ENCODE measurements around the gene TTLL4.

The TTLL4 gene, protein sequence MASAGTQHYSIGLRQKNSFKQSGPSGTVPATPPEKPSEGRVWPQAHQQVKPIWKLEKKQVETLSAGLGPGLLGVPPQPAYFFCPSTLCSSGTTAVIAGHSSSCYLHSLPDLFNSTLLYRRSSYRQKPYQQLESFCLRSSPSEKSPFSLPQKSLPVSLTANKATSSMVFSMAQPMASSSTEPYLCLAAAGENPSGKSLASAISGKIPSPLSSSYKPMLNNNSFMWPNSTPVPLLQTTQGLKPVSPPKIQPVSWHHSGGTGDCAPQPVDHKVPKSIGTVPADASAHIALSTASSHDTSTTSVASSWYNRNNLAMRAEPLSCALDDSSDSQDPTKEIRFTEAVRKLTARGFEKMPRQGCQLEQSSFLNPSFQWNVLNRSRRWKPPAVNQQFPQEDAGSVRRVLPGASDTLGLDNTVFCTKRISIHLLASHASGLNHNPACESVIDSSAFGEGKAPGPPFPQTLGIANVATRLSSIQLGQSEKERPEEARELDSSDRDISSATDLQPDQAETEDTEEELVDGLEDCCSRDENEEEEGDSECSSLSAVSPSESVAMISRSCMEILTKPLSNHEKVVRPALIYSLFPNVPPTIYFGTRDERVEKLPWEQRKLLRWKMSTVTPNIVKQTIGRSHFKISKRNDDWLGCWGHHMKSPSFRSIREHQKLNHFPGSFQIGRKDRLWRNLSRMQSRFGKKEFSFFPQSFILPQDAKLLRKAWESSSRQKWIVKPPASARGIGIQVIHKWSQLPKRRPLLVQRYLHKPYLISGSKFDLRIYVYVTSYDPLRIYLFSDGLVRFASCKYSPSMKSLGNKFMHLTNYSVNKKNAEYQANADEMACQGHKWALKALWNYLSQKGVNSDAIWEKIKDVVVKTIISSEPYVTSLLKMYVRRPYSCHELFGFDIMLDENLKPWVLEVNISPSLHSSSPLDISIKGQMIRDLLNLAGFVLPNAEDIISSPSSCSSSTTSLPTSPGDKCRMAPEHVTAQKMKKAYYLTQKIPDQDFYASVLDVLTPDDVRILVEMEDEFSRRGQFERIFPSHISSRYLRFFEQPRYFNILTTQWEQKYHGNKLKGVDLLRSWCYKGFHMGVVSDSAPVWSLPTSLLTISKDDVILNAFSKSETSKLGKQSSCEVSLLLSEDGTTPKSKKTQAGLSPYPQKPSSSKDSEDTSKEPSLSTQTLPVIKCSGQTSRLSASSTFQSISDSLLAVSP

DNA sequence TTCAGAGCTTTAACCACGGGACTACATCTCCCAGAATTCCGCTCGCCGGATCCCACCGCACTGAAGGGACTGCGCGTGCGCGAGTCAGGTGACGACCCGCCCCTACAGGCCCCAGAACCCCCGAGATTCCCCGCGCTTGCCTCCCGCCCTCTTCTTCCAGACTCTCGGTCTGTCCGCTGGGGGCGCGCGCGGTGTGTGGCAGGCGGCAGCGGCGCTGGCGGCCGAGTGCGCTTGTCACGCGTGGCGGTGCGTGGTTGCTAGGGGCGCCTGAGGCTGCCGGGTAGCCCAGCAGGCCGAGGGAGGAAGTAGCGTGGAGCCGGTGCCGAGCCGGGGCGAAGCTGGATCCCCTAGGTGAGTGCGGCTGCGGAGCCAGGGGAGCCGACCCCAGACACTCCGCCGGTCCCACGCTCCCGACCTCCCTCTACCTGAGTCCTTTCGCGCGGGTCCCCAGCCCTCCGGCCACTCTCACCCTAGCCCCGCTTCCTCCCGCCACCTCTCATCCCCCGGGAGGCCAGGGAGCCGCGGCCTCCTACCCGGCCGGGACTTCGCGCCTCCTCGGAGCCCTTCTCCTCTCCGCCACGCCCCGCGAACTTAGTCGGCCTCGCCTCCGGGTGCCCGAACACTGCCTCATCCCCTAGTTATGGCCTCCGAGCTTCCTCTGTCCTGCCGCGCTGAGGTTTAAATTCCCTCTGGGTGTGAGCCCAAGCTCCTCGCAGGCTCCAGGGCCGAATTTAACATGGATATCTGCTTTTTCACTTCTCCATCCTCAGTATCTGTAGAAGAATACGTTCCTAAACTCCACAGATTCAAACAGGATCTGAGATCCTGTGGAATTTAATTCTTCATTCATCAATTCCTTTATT lies at the start of gene TTLL4:
Gene TTLL4, plus strand, starts transcription at position 149 of the 863 bp plus-strand sequence. CDS start 26,842 bp downstream, outside the sequence.
- peak; percentile 98 for DNase-seq

DNA sequence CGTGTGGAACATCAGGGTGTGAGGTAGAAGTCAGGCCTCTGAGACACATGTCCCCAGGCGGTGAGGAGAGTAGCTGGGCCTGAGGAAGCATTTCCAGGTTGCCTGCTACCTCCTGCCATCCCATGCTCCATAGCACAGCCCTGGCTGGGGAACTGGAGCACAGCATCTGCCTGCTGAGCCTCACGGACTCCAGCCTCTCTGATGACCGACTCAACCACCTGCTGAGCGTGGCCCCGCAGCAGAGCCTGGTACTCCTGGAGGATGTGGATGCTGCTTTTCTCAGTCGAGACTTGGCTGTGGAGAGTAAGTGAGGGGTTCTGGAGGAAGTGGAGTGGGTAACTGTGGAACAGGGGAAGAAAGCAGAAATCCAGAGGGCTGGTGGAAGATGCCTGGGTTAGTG lies 48.3 kb upstream of the TTLL4 start:
- no peak for DNase-seq

DNA sequence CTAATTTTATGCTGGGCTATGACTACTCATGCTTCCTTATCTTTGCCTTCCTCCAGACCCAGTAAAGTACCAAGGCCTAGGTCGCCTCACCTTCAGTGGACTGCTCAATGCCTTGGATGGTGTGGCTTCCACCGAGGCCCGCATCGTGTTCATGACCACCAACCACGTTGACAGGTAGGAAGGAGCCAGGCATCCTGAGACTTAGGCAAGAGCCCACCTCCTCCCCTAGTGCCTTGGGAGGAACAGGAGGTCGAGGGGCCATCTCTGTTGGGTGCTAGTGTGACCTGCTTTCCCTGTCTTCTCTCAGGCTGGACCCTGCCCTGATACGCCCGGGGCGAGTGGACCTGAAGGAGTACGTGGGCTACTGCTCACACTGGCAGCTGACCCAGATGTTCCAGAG lies 47.8 kb upstream of the TTLL4 start:
- no peak for DNase-seq

DNA sequence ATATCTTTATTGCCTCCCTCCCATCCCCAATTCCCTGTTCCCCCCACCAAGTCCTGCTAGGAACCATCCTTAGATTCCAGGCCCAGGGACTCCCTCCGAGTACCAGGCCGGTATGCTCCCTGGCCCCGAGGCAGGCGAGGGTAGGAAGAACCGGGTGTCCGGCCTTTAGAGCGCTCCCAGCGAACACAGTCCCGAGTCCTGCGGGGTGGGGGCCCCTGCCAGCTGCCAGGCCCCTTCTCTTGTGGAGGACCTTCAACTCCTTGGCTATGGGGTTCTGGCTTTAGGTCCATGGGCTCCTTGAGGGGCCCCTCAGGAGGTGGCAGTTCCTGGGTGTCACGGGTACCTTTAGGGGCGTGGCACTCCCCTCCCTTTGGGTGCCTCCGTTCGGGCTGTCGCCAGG lies 46.7 kb upstream of the TTLL4 start:
- no peak for DNase-seq

DNA sequence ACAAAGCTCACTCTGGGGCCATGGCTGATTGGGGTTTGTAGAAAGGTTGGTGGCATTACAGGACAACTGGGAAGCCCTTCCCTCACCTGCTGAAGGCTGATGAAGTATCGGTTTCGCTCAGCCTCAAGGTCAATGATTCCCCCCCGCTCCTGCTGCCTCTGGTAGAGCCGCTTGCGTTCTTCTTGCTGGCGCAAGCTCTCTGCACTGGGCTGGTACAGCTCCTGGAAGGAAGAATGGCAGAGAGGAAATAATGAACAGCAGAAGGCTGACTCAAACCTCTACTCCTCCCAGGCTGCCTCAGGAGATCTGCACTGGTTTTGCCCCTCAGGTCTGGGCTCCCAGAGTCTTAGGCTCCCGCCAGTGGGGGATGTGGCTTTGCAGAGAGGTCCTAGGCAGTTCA lies 46.0 kb upstream of the TTLL4 start:
- no peak for DNase-seq

DNA sequence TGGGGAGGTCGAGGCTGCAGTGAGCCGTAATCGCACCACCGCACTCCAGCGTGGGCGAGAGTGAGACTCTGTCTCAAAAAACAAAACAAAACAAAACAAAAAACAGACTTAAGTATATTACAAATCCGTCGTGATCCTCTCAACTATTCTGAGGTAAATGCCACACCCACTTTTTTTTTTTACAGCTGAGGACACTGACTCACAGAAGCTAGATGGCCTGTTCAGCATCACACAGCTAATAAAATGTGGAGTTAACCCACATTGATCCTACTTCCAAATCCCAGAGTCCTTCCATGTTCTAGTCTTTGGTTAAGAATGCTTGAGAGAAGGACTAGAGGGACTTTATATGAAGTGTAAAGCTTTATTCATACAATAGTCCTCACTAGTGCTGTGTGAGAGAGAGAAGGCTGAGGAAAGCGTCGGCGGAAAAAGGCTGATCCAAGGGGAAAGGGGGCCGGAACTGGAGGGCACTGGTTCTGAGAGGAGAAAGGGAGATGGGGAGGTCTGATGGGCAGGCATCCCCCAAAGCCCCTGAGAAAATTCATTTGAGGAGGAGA lies 39.5 kb upstream of the TTLL4 start:
- peak; percentile 1 for DNase-seq

DNA sequence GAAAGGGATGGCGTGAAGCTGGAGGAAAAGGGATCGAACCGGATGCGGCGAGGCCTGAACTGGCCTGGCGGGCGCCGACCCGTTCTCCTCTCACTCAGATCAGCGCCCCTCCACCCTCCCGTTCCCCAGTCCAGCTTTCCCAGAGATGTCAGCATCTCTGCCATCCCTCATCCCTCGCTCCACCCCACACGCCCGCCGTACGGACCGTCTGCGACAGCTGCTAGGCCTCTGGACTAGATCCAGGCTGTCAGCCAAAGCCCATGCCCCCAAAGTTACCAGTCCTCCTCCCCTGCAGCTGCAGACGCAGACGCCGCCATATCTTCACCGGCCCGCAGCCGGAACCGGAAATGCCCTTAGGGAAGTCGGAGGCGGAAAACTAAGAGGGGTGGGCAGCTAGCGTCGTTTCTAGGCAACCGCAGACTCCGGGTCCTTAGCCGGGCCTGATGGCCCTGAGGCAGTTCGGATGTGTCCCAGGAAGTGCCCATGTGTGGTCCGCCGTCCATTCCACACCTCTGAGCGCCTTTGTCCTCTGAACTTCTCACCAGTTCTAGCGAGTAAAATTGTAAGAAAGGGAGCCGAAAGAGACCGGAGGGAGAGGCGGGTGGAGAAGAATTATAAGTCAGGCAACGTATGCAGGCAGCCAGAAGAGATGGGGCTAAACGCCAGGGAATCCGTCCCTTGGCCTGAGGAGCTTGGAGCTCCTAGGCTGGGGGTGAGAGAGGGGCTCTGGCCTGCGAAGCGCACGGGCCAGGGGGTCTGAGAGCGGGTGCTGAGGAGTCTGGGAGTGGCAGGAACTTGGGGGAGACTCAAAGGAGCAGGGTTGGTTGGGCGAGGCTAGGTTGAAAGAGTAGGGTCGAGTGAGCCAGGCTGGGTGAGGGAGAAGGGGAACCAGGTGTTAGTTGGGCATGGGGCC lies 38.7 kb upstream of the TTLL4 start, which contains the start of the genes RNF25 and STK36:
Gene RNF25, minus strand, starts transcription at position 349 of the 913 bp plus-strand sequence. Its CDS starts 32 bp downstream, at position 317.
Gene STK36, plus strand, starts transcription at position 433 of the 913 bp plus-strand sequence. CDS start 744 bp downstream, outside the sequence.
- DNase-seq: peak; percentile 85

DNA sequence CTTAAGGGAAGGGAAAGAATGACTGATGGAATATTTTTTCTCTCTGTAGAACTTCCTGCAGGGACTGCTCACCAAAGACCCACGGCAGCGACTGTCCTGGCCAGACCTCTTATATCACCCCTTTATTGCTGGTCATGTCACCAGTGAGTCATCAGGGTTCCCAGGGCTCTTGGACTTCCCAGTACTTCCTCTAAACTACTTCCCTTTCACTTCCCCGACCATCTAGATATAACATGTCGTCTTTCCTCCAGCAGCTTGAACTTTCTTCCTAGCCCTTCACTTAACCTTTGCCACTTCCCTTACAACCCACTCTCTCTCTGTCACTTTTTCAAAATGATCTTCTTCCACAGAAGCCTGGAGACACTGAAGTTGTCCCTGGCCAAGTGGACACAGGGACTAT lies 31.5 kb upstream of the TTLL4 start:
- DNase-seq: no peak

DNA sequence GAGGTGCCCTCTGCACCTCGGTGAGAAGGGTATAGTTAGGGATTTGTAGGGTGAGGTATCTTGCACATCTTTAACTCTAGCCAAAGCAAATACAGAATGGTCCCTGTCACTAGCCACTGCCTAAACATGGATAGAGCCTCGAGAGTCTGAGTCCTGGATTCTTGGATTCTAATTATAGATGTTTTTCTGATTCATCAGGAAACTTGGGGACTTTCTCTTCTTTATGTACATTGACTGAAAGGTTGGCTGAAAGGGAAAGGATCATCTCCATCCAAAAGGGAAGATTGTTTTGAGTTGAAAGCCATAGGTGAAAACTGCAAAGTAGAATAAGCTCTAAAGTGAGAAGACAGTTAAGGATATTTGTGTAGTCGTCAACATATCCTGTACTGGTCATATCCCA lies 30.6 kb upstream of the TTLL4 start:
- DNase-seq: no peak

DNA sequence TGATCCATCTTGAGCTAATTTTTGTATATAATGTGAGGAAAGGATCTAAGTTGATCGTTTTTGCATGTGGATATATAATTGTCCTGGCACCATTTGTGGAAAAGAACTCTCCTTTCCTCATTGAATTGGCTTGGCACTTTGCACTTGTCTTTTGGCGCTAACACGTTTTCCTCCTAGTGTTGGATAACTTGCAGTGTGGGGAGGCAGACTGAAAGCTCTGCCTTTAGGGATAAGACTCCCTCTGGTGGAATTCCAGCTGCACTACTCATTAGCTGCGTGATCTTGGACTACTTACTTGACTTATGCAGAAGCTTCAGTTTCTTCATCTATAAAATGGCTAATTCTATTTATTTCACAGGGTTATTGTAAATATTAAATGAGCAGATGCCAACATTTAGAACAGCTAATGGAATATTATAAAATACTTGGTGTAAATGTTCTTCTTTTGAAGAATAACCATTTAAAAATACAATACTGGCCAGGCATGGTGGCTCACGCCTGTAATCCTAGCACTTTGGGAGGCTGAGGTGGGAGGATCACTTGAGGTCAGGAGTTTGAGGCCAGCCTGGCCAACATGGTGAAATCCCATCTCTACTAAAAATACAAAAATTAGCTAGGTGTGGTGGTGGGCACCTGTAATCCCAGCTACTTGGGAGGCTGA lies 23.1 kb upstream of the TTLL4 start:
- DNase-seq: peak; percentile 61

DNA sequence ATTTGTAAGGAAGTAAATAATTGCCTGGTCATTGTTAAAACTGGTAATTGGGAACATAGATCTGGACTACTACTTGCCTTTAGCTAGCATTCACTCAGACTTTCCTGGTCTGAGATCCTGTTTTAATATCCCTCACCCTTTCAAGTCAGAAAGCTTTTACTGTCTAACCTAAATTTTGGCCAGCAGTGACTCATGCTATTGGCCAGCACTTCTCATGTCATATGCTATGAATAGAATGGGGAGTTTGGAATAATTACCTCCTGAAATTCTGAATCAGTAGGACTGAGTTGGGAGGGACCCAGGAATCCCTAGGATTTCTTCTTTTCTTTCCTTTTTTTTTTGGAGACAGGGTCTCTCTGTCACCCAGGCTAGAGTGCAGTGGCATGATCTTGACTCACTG lies 19.4 kb upstream of the TTLL4 start:
- no peak for DNase-seq

DNA sequence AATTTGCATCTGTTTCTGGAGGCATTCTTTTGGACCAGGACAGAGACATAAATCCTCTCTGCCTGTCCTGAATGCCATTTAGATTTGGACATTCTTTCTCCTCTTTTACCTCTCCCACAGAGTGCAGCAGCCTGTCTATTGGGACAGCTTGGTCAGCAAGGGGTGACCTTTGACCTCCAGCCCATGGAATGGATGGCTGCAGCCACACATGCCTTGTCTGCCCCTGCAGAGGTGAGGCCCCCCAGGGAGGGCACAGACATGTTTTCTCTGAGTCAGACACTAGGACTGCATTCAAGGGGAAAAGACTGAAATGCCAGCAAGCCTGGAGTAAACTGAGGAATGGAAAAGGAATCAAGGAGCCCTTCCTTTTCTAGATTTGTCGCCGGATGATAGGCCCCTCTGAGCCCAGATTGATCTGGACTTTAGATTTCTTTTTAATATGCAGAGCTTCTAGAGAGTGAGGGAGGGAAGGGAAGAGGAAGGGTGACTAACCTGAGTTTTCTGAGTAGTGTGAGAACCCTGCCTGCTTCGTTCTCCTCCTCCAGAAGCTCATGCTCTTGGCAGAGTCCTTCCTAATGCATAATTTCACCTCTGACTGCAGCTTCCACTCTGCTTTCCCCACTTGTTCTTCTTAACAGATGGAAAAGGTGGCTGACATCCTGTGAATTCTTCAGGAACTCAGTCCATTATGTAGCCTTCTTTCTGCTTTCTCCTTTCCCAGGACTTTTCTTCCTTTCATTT lies 16.1 kb upstream of the TTLL4 start:
- DNase-seq: no peak

DNA sequence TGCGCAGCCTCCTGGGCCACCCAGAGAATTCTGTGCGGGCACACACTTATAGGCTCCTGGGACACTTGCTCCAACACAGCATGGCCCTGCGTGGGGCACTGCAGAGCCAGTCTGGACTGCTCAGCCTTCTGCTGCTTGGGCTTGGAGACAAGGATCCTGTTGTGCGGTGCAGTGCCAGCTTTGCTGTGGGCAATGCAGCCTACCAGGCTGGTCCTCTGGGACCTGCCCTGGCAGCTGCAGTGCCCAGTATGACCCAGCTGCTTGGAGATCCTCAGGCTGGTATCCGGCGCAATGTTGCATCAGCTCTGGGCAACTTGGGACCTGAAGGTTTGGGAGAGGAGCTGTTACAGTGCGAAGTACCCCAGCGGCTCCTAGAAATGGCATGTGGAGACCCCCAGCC lies 11.8 kb upstream of the TTLL4 start:
- DNase-seq: no peak

DNA sequence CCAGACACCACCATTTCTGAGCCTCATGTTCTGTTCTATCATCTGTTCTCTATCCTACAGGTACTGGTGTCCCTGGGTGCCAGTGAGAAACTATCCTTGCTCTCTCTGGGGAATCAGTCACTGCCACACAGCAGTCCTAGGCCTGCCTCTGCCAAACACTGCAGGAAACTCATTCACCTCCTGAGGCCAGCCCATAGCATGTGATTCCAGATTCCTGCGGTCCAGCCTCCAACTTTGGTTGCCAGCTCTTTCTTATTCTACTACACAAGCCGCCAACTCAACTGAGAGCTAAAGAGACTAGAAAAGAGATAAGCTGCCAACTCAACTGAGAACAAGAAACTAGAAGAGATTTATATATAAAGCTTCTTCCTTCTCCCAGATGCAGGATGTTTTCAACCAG lies 8.8 kb upstream of the TTLL4 start:
- no peak for DNase-seq

DNA sequence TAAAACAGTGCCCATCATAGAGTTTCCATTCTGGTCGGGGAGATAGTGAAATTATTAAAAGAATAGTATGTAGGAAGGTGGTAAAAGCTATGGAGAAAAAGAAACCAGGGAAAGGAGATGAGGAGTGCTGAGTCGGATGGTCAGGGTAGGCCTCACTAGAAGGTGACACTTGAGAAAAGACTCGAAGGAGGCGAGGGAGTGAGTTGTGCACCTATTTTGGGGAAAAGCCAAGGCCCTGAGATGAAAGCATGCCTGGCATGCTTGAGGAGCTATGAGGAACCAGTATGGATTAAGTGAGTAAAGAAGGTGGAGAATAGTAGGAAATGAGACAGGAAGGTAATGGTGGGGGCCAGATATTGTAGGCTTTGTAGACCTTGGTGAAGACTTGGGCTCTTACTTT lies 7.3 kb upstream of the TTLL4 start:
- DNase-seq: no peak

DNA sequence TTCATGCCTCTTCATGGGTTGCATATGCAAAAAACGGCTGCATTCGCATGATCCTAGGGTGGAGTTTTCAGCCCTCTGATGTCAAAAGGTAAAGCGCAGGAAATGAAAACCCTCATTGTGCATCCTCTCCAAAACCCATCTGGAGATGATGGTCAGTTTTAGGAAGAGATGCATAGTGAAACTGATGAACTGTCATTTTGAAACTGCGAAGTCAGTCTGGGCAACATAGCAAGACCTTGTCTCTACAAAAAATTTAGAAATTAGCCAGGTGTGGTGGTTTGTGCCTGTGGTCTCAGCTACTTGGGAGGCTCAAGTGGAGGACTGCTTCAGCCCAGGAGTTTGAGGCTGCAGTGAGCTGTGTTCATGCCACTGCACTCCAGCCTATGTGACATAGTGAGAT lies 2.5 kb upstream of the TTLL4 start:
- no peak for DNase-seq

DNA sequence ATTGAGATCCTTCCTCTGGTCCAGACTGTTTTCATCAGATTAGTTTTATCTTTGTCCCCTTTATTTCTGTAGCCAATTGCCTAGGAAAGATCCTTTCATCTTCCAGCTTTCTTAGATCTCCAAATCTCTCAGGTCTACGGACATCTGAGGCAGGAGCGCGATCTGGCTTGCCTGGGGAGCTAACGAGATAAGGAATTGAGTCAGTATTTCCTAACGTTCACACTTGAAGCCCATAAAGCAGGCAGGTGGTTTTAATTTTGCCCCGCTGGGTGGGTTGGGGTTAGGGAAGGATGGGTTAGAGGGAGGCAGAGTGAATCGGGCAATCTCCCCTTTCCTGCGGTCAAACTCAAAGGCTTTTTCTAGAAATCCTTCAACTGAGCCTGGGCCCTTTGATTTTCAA lies 727 bp upstream of the TTLL4 start:
- no peak for DNase-seq

DNA sequence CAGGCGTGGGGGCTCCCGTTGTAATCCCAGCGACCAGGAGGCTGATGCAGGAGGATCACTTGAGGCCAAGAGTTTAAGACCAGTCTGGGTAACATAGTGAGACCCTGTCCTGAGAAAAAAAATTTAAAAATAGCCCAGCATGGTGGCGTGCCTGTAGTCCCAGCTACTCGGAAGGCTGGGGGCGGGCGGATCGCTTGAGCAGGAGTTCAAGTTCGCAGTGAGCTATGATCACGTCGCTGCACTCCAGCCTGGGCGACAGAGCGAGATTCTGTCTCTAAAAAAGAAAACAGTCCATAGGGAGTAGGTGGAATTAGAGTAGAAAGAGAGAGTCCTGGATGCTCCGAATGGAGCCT lies 325 bp upstream of the TTLL4 start:
- DNase-seq: no peak

DNA sequence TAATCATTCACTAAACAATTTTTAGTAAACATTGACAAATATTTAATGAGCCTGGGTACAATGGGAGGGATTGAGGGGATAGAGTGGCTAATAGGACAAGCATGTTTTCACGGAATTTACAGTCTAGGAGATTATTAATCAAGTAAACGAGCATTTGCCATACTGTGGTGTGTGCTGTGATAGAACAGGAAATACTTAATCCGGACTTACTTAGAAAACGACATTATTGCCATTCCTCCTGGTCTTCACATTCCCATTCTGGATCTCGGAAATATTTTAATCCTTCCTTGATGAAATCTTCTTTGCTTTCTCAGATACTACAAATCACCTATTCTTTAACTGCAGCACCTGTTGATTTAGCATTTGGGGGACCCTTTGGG lies 905 bp downstream of the TTLL4 start:
- no peak for DNase-seq

DNA sequence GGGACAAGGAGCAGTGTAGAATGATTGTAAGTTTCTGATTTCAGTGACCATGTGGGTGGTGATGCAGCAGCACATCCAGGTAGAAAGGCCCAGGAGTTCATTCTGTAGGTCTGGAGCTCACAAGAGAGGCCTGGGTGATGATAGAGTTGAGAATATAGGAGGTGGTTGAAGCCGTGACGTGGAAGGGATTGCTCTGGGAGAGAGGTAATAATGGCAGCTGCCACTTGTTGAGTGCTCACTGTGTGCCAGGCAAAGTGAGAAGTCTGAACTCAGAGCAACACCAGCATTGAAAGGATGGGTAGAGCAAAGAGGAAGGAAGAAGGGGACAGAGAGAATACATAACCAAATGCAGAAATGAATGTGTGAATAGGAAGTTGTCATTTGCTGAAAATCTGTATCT lies 3.3 kb downstream of the TTLL4 start:
- DNase-seq: no peak
